ENCODE measurements around the gene MAML1.

DNA sequence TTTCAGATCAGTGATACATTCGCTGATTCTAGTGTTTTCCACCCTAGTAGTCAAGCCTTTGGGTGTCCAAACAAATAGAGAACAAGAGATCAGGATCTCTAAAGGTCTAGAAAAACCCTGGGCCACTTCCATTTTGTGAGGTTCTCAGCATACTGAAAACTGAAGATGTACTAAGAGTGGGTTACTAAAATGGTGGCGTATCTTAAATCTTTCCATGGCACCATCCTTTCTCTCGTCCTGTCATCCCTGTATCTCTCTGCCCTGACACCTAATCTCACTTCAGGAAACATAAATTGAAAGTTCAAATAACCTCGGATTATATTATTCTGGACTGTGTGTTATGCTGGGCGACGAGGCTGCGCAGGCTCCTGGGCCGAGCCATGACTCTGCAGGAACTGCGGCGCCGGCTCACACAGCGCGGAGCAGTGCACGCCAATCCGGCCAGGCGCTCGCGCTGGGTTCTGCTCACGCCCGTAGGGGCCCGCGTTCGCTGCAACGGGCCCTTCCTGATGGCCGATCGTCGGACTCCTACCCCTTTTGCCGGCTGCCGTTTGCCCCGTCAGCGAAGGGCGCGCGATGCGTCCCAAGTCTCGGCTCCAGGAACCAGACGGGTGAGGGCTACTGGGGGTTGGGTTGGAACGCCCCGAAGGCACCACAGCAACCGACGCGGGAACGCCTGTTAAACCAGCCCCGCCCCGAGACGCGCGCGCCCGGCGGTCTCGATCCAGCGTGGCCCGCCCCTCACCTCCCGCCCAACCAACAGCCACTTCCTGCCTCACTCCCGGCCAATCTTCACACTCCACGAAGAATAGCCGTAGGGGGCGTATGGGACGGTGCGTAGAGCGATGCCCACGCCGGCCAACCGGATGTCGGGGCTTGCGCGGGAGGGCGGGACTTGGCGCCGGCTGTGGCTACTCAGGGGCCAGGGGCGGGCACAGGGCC, 34.4 kb upstream of the MAML1 start:
- TF ChIP-seq POLR2A (IDR thresholded peaks at IDR 0.05; ENCODE audit: low read depth, low read length) = peak; percentile 90
- TF ChIP-seq, protein P1, sequence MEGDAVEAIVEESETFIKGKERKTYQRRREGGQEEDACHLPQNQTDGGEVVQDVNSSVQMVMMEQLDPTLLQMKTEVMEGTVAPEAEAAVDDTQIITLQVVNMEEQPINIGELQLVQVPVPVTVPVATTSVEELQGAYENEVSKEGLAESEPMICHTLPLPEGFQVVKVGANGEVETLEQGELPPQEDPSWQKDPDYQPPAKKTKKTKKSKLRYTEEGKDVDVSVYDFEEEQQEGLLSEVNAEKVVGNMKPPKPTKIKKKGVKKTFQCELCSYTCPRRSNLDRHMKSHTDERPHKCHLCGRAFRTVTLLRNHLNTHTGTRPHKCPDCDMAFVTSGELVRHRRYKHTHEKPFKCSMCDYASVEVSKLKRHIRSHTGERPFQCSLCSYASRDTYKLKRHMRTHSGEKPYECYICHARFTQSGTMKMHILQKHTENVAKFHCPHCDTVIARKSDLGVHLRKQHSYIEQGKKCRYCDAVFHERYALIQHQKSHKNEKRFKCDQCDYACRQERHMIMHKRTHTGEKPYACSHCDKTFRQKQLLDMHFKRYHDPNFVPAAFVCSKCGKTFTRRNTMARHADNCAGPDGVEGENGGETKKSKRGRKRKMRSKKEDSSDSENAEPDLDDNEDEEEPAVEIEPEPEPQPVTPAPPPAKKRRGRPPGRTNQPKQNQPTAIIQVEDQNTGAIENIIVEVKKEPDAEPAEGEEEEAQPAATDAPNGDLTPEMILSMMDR (IDR thresholded peaks at IDR 0.05 in 2 of 3, conservative IDR thresholded peaks at IDR 0.05 in 1 of 3; ENCODE audit: control insufficient read depth in 2 of 3, extremely low read depth in 1 of 3, insufficient read depth in 1 of 3, low read depth in 3 of 3, low read length in 3 of 3) = no peak
- TF ChIP-seq CEBPB (IDR thresholded peaks at IDR 0.05; ENCODE audit: borderline replicate concordance in 1 of 2, low read depth in 2 of 2, low read length in 2 of 2) = no peak
- peak; percentile 96 for TF ChIP-seq NFYB (IDR thresholded peaks at IDR 0.05; ENCODE audit: insufficient read depth, low read depth, low read length)
- TF ChIP-seq, protein P2, sequence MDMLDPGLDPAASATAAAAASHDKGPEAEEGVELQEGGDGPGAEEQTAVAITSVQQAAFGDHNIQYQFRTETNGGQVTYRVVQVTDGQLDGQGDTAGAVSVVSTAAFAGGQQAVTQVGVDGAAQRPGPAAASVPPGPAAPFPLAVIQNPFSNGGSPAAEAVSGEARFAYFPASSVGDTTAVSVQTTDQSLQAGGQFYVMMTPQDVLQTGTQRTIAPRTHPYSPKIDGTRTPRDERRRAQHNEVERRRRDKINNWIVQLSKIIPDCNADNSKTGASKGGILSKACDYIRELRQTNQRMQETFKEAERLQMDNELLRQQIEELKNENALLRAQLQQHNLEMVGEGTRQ (IDR thresholded peaks at IDR 0.05; ENCODE audit: borderline replicate concordance, low read depth, low read length) = no peak
- TF ChIP-seq GABPA (IDR thresholded peaks at IDR 0.05; ENCODE audit: low read depth) = no peak
- TF ChIP-seq SMC3 (IDR thresholded peaks at IDR 0.05; ENCODE audit: borderline replicate concordance, low read length) = no peak
- TF ChIP-seq RUNX3 (IDR thresholded peaks at IDR 0.05; ENCODE audit: low read length) = no peak
- TF ChIP-seq, protein P3, sequence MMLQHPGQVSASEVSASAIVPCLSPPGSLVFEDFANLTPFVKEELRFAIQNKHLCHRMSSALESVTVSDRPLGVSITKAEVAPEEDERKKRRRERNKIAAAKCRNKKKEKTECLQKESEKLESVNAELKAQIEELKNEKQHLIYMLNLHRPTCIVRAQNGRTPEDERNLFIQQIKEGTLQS (IDR thresholded peaks at IDR 0.05; ENCODE audit: borderline replicate concordance, extremely low read depth, low read depth, low read length) = no peak
- TF ChIP-seq CHD2 (IDR thresholded peaks at IDR 0.05; ENCODE audit: borderline replicate concordance, low read depth, low read length) = peak; percentile 97
- no peak for TF ChIP-seq CBX5 (IDR thresholded peaks at IDR 0.05; ENCODE audit: low read depth)
- TF ChIP-seq SUZ12 (IDR thresholded peaks at IDR 0.05; ENCODE audit: unreplicated experiment) = no peak
- peak; percentile 94 for TF ChIP-seq YY1 (IDR thresholded peaks at IDR 0.05; ENCODE audit: low read depth, low read length)
- TF ChIP-seq RBBP5 (conservative IDR thresholded peaks at IDR 0.05) = no peak
